ENCODE results near the gene GIPC2. TPM values are rescaled to one million over a fixed set of nuclear protein-coding genes. Genes with fewer than 3 reads are reported as not detected.
A peak's percentile ranks its signal among the peaks of the same experiment; 100 is the strongest.
"Not testable (repeated sequence)": the region's sequence is repeated elsewhere in the genome, so short reads cannot be mapped to it uniquely, and the experiment has no call there.

The GIPC2 gene
- total RNA-seq, 1 donor from 2014 or later: 37.2 TPM

DNA sequence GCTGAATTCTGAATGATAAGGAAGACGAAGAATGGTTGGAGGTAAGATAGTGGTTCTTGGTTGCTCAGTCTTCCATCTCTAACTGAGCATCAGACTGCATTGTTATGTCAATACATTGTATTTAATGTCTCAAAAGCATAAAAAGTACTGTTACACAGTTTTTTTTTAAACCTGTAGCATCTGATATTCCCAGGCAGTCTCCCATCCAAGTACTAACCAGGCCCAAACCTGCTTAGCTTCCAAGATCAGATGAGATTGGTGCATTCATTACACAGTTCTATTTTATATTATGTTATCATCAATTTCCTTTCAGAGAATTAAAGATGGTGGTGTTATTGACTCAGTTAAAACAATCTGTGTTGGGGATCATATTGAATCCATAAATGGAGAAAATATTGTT, 48.9 kb downstream of the GIPC2 start:
- DNase-seq (ENCODE audit: low read depth in 2 of 2): no peak

DNA sequence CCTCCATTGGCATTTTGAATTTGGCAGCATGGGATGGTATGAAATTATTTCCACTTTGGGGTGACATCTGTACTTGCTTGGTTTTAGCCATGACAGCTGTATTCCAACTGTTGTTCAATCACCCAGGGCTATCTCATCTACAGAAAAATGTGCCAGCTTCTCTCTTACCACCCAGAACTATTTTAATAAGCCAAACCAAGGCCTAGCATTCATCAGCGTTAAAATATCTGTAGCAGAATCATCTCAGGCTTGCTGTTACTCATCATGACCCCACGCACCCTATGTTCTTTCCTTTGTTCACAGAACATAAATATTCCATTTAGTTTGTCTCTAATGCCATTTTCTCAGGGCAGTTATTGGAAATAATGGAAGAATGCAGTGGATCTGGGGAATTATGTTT, 49.8 kb downstream of the GIPC2 start:
- peak; percentile 65 to 91 for DNase-seq (ENCODE audit: low read depth in 2 of 2)

- DNase-seq (ENCODE audit: low read depth in 2 of 2): peak in 1 of 2 donors; percentile 29
Measured at GRCh38 chr1:78096017-78096416, 50.3 kb downstream of the GIPC2 start.

DNA sequence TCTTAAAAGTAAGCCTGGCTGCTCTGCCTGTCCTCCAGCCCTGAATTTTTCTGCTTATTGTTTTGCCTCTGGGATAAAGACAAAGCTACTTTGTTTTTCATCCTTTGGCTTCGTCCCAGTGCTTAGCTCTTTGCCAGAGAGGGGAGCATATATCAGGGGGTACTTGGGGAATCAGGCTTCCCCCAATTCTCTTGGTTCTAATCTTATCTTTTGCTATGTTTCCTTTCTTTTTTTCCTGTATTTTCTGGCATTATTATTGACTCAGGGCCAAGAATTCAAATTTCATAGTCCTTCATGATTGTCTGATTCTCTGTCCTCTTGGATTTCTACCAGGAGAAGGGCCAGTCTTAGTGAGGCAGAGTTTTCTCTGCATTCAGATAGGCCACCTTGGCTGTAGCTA, 51.2 kb downstream of the GIPC2 start:
- DNase-seq (ENCODE audit: low read depth in 2 of 2): peak in 1 of 2 donors; percentile 90

- DNase-seq (ENCODE audit: low read depth in 2 of 2): no peak
Measured at GRCh38 chr1:78101051-78101450, 55.3 kb downstream of the GIPC2 start.

DNA sequence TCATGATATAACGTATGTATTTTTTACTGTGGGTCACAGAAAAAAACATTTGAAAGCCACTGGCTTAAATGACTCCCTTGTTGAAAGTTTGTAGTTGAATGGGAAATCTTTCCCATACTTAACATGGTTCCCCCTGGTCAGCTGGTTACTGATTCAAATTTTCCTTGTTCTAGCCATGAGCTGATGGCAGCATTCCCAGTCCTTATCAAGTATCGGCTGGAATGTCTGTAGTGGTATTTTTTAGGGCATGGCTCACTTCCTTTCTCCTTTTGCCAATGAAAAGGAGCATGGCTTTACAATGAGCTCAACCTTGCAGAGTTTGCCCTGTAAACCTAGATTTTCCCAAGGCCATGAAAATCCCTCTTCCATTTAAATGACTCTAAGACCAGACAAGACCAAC, 55.7 kb downstream of the GIPC2 start:
- DNase-seq (ENCODE audit: low read depth in 2 of 2): peak; percentile 95 to 98

DNA sequence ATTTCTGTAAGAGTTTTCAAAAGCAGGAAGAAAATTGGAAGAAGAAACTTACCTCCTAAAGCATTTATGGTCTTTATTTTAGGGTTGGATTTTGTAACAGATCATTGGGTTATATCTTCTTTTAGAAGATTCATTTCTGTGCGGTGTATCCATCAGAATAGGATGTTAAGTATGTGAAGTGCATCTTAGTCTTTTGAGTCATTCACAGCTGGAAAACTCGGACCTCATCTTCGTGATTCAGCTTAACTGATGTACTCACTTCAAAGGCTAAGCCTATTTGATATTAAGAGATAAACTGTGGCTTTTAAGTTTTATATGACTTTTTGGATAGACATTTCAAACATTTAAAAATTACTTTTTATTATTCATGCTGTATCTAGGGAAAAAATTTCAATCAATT, 56.3 kb downstream of the GIPC2 start:
- peak in 1 of 2 donors; percentile 51 for DNase-seq (ENCODE audit: low read depth in 2 of 2)

DNA sequence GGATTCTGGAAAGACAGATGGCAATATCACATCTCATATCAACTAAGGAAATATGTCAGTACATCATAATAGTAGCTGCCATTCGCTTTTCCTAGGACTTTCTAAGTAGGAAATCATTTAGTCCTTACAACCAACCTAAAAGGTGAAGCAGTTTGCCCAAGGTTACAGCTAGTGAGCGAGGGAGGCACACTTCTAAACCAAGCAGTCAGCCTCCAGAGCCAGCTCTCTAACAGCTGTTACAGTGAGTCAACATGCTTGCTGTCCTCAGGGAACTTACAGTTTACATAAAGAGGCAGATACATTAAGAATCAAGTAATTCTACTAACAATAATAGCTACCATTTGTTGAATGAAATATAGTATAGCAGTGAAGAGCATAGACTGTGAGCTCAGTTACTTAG, 57.1 kb downstream of the GIPC2 start:
- DNase-seq (ENCODE audit: low read depth in 2 of 2): peak in 1 of 2 donors; percentile 9

GRCh38 chr1:78104322-78104721, 58.6 kb downstream of the GIPC2 start:
- peak in 1 of 2 donors; percentile 37 for DNase-seq (ENCODE audit: low read depth in 2 of 2)

GRCh38 chr1:78109659-78110058, 63.9 kb downstream of the GIPC2 start:
- not testable (repeated sequence) for DNase-seq (ENCODE audit: low read depth in 2 of 2)

GRCh38 chr1:78113156-78113916, 67.6 kb downstream of the GIPC2 start:
- DNase-seq (ENCODE audit: low read depth in 2 of 2): no peak

GRCh38 chr1:78114034-78114956, 68.5 kb downstream of the GIPC2 start:
- peak; percentile 85 to 89 for DNase-seq (ENCODE audit: low read depth in 2 of 2)

DNA sequence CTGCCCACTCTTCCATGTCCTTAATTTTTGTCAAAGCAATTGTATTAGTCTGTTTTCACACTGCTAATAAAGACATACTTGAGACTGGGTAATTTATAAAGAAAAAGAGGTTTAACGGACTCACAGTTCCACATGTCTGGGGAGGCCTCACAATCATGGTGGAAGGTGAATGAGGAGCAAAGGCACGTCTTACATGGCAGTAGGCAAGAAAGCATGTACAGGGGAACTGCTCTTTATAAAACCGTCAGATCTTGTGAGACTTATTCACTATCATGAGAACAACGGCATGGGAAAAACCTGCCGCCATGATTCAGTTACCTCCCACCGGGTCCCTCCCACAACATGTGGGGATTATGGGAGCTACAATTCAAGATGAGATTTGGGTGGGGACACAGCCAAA, 74.7 kb downstream of the GIPC2 start:
- DNase-seq (ENCODE audit: low read depth in 2 of 2): not testable (repeated sequence)

GRCh38 chr1:78121710-78122109, 75.9 kb downstream of the GIPC2 start:
- peak in 1 of 2 donors; percentile 7 for DNase-seq (ENCODE audit: low read depth in 2 of 2)

GRCh38 chr1:78122389-78122788, 76.6 kb downstream of the GIPC2 start:
- DNase-seq (ENCODE audit: low read depth in 2 of 2): no peak

- no peak for DNase-seq (ENCODE audit: low read depth in 2 of 2)
Measured at GRCh38 chr1:78126506-78126905, 80.7 kb downstream of the GIPC2 start.

- DNase-seq (ENCODE audit: low read depth in 2 of 2): no peak
Measured at GRCh38 chr1:78132174-78132947, 86.6 kb downstream of the GIPC2 start.

DNA sequence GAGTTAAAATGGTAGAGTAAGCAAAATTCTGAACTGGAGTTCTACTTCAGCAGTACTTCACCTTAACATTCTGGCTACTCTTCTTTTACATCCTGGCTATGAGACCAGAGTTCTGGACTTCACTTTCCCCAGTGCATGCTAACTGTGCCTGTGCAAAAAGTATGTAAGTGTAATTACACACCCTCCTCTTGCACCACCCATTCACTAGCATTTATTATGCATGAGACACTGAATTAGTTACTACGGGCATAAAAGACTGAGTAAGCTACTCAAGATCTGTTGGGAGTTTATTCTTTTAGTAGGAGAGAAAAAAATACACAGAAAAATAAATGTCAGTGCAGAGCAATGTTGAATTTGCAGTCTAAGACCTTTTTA, 87.2 kb downstream of the GIPC2 start:
- no peak for DNase-seq (ENCODE audit: low read depth in 2 of 2)

GRCh38 chr1:78136680-78137079, 90.9 kb downstream of the GIPC2 start:
- no peak for DNase-seq (ENCODE audit: low read depth in 2 of 2)

DNA sequence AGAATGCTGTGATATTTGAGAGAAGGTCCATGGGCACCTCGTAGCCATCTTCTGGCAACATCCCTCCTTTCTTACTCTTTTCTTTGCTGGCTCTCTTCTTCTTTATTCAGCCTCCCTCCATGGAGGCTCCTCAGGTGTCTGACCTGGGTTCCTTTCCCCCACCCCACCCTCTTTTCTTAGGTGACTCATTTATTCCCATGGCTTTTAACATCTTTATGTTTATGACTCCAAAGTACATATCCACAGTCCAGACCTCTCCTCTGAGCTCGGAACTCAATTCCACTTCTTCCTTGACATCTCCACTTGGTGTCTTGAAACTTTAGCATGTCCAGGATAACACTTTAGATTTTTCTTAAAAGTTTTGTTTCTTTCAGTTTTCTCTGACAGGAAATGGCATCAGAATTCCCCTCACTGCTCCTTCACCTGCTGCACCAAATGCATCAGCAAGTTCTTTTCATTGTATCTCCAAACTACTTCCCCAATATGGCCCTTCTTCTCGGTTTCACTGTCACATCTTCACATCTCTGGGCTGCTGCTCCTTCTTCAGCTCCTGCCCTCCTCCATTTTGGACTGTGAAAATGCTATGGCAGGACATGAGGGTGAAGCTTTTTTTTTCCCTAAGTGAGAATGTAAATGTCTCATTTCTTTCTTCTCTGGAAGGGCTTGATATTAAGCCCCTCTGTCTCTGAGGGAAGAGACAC, 95.9 kb downstream of the GIPC2 start:
- no peak for DNase-seq (ENCODE audit: low read depth in 2 of 2)

DNA sequence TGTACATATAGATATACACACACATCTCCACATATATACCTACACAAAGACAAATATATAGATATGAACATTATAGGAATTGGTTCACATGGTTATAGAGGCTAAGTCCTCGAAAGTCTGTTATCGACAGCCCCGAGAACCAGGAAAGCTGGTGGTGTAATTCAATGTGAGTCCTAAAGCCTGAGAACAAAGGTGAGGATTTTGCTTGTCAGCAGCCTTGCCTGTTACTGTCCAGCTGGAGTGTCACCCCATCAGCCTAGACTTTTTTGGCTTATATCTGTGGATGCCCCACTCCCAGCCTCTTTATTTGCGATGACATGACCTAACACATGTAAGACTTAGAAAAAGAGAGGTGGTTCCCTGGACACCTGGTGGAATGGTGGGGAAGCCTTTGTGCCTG, 97.0 kb downstream of the GIPC2 start:
- no peak for DNase-seq (ENCODE audit: low read depth in 2 of 2)

All from dermis microvascular lymphatic vessel endothelial cell (primary cell).